K562 (cell line): Measurements from ENCODE around the gene MOG. TPM values are rescaled to one million over a fixed set of nuclear protein-coding genes. Genes with fewer than 3 reads are reported as not detected.

Source experiments
- CBX5 ChIP-seq: IDR thresholded peaks from 2 replicates; pipeline ENCODE4 v1.6.1; 2014; ENCODE audit warnings: low read depth, borderline replicate concordance
- CLOCK ChIP-seq: fragments of 250-450 bp; sonication (Bioruptor Pico); IDR thresholded peaks from 2 replicates; pipeline ENCODE4 v1.4.0; 2020; ENCODE audit warnings: mild to moderate bottlenecking, moderate library complexity, borderline replicate concordance
- E2F8 ChIP-seq: fragments of 450-650 bp; IDR thresholded peaks from 2 replicates; pipeline ENCODE4 v1.7.1; 2018; ENCODE audit warnings: mild to moderate bottlenecking, low read depth; ENCODE audit not compliant: partially characterized antibody
- ELK1 ChIP-seq: sonication (generic); formaldehyde crosslinking; IDR thresholded peaks from 2 replicates; pipeline ENCODE4 v1.8.1; 2022; ENCODE audit warnings: missing genetic modification reagents
- ETS1 ChIP-seq: conservative IDR thresholded peaks from 2 replicates; pipeline ENCODE4 v1.6.1; 2011; ENCODE audit warnings: low read depth, mild to moderate bottlenecking, low read length; ENCODE audit not compliant: control insufficient read depth
- MITF ChIP-seq: IDR thresholded peaks from 2 replicates; pipeline ENCODE4 v1.6.1; 2014; ENCODE audit warnings: antibody characterized with exemption
- MTF1 ChIP-seq: fragments of 250-450 bp; sonication (Bioruptor Pico); IDR thresholded peaks from 2 replicates; pipeline ENCODE4 v1.9.0; 2021; ENCODE audit warnings: moderate library complexity, mild to moderate bottlenecking, inconsistent platforms, borderline replicate concordance
- POLR2AphosphoS2 ChIP-seq: IDR thresholded peaks from 2 replicates; pipeline ENCODE4 v1.6.1; 2012; ENCODE audit warnings: low read length, improper control_type of control experiment
- PYGO2 ChIP-seq: fragments of 450-650 bp; IDR thresholded peaks from 2 replicates; pipeline ENCODE4 v1.6.1; 2016; ENCODE audit warnings: mild to moderate bottlenecking, missing genetic modification characterization, moderate library complexity, missing compliant biosample characterization
- SRF ChIP-seq, 2 experiments: fragments of 250-450, 450-650 bp in 1 of 2; sonication (Bioruptor Pico) in 1 of 2; sonication (generic) in 1 of 2; formaldehyde crosslinking; IDR thresholded peaks; 2 replicates each; pipeline versions ENCODE4 v1.5.0 to v1.5.1; 2020 to 2022; ENCODE audit warnings: mild to moderate bottlenecking in 1 of 2, missing genetic modification reagents in 1 of 2
- TCFL5 ChIP-seq: fragments of 250-450 bp; sonication (Bioruptor Pico); conservative IDR thresholded peaks from 2 replicates; pipeline ENCODE4 v1.6.1; 2021; ENCODE audit warnings: mild to moderate bottlenecking, moderate library complexity, matching md5 sums
- USF2 ChIP-seq: sonication (generic); formaldehyde crosslinking; IDR thresholded peaks from 2 replicates; pipeline ENCODE4 v1.5.0; 2020; ENCODE audit warnings: missing genetic modification reagents
- ZBTB9 ChIP-seq: fragments of 450-650 bp; formaldehyde crosslinking; IDR thresholded peaks from 2 replicates; pipeline ENCODE4 v1.4.0; 2020; ENCODE audit warnings: mild to moderate bottlenecking, moderate library complexity
- ZNF212 ChIP-seq: fragments of 450-650 bp; formaldehyde crosslinking; IDR thresholded peaks from 2 replicates; pipeline ENCODE4 v1.4.0; 2020; ENCODE audit warnings: mild to moderate bottlenecking
- ZNF431 ChIP-seq: sonication (generic); formaldehyde crosslinking; IDR thresholded peaks from 2 replicates; pipeline ENCODE4 v1.8.0; 2022; ENCODE audit warnings: mild to moderate bottlenecking, missing genetic modification reagents
- polyA plus RNA-seq, 8 experiments: library from polyadenylated mRNA; depleted of rRNA in 4 of 8; stranded (reverse) in 5 of 8; unstranded in 3 of 8; fragments of >200 nt; fragmentation: Nextera tagmentation in 2 of 8; fragmentation: Illumina TruSeq in 1 of 8; extraction: Ambion mirVana in 2 of 8; extraction: Trizol in 1 of 8; gene quantifications; 2 replicates each; pipeline versions ENCODE4 v1.2.1 to v1.2.3, GENCODE V29; 2011 to 2014; ENCODE audit warnings: inconsistent platforms in 1 of 8, missing spikeins in 1 of 8
- total RNA-seq, 7 experiments: library from RNA; depleted of rRNA in 6 of 7; stranded (reverse); fragments of >200 nt in 6 of 7; fragmentation: Illumina TruSeq in 2 of 7; extraction: Trizol in 2 of 7; gene quantifications; 2 replicates each; pipeline versions ENCODE4 v1.2.1 to v1.2.3, GENCODE V29; 2011 to 2021; ENCODE audit warnings: low replicate concordance in 1 of 7

The MOG gene
- total and polyA plus RNA-seq, 9 of the 15 experiments (the other 6 are each of a cell fraction or from before 2014, with no cell fraction given): not detected

- no peak for TF ChIP-seq CLOCK
- TF ChIP-seq POLR2AphosphoS2: no peak
- no peak for TF ChIP-seq ELK1 (CRISPR knock-in tag)
- no peak for TF ChIP-seq PYGO2 (tag)
- TF ChIP-seq USF2 (CRISPR knock-in tag): no peak
- TF ChIP-seq SRF (CRISPR knock-in tag; IDR thresholded peaks at IDR 0.05): peak in 1 of 2 experiments; percentile 56; a peak in 1 of 4 replicates
- no peak for TF ChIP-seq E2F8
- 0 out of 2 replicates have a peak, but pooled peaks have one; percentile 10 for TF ChIP-seq ZBTB9 (CRISPR knock-in tag)
- no peak for TF ChIP-seq ZNF431 (CRISPR knock-in tag)
- TF ChIP-seq CBX5: no peak
- no peak for TF ChIP-seq TCFL5 (CRISPR knock-in tag)
- TF ChIP-seq MTF1: no peak
- TF ChIP-seq ETS1: no peak
- TF ChIP-seq MITF: no peak
- no peak for TF ChIP-seq ZNF212 (CRISPR knock-in tag)
Measured at GRCh38 chr6:29631209-29631810, 25.6 kb upstream of the MOG start (continued).
